ENCODE measurements around the gene NDUFS1.

DNA sequence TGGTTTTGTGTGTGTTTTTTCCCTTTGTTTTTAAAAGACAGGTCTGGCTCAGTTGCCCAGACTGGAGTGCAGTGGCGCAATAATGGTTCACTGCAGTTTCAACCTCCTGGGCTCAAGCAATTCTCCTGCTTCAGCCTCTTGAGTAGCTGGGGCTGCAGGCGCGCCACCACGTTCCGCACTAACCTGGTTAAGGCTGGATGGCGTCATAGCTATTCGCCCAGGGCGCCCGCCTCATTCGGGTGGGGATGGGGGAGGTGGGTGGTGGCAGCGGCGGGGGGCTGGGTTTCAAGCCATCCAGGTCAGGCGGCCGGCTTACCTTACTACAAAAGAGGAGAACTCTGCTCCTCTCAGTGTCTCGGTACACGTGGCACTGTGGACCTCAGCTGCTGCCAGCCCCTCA lies 43.2 kb upstream of the NDUFS1 start:
- TF ChIP-seq, protein P1, sequence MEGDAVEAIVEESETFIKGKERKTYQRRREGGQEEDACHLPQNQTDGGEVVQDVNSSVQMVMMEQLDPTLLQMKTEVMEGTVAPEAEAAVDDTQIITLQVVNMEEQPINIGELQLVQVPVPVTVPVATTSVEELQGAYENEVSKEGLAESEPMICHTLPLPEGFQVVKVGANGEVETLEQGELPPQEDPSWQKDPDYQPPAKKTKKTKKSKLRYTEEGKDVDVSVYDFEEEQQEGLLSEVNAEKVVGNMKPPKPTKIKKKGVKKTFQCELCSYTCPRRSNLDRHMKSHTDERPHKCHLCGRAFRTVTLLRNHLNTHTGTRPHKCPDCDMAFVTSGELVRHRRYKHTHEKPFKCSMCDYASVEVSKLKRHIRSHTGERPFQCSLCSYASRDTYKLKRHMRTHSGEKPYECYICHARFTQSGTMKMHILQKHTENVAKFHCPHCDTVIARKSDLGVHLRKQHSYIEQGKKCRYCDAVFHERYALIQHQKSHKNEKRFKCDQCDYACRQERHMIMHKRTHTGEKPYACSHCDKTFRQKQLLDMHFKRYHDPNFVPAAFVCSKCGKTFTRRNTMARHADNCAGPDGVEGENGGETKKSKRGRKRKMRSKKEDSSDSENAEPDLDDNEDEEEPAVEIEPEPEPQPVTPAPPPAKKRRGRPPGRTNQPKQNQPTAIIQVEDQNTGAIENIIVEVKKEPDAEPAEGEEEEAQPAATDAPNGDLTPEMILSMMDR (IDR thresholded peaks at IDR 0.05 in 8 of 11, conservative IDR thresholded peaks at IDR 0.05 in 3 of 11): no peak
- TF ChIP-seq POLR2AphosphoS5 (IDR thresholded peaks at IDR 0.05): no peak
